ENCODE measurements around the gene FBP2.
"Not testable (repeated sequence)": the region's sequence is repeated elsewhere in the genome, so short reads cannot be mapped to it uniquely, and the experiment has no call there.

The FBP2 gene

GRCh38 chr9:94603259-94604160 is 9.9 kb upstream of the FBP2 start:
- peak; percentile 48 to 56 for DNase-seq

- DNase-seq, result no peak
Observed at GRCh38 chr9:94602666-94603065, 9.0 kb upstream of the FBP2 start.

- no peak for DNase-seq
Observed at GRCh38 chr9:94600715-94601114, 7.1 kb upstream of the FBP2 start.

- DNase-seq, result no peak
Observed at GRCh38 chr9:94600258-94600657, 6.6 kb upstream of the FBP2 start.

- DNase-seq, result no peak
Observed at GRCh38 chr9:94599102-94599501, 5.5 kb upstream of the FBP2 start.

GRCh38 chr9:94592683-94593082 is 941 bp downstream of the FBP2 start:
- DNase-seq, result not testable (repeated sequence)

- no peak for DNase-seq
Observed at GRCh38 chr9:94591876-94592275, 1.7 kb downstream of the FBP2 start.

- DNase-seq, result not testable (repeated sequence)
Observed at GRCh38 chr9:94591046-94591545, 2.5 kb downstream of the FBP2 start.

GRCh38 chr9:94588681-94589080 is 4.9 kb downstream of the FBP2 start:
- DNase-seq, result no peak

GRCh38 chr9:94586814-94587213 is 6.8 kb downstream of the FBP2 start:
- no peak for DNase-seq

GRCh38 chr9:94586316-94586715 is 7.3 kb downstream of the FBP2 start:
- no peak for DNase-seq

- DNase-seq, result no peak
Observed at GRCh38 chr9:94584555-94584954, 9.1 kb downstream of the FBP2 start.

GRCh38 chr9:94581728-94582127 is 11.9 kb downstream of the FBP2 start:
- DNase-seq, result no peak

GRCh38 chr9:94577571-94577970 is 16.1 kb downstream of the FBP2 start:
- DNase-seq, result no peak

- DNase-seq, result no peak
Observed at GRCh38 chr9:94577036-94577435, 16.6 kb downstream of the FBP2 start.

GRCh38 chr9:94576131-94576530 is 17.5 kb downstream of the FBP2 start:
- DNase-seq, result no peak

- DNase-seq, result no peak
Observed at GRCh38 chr9:94568972-94569712, 24.5 kb downstream of the FBP2 start.

GRCh38 chr9:94568250-94568889 is 25.3 kb downstream of the FBP2 start:
- no peak for DNase-seq

- no peak for DNase-seq
Observed at GRCh38 chr9:94567271-94567670, 26.4 kb downstream of the FBP2 start.

GRCh38 chr9:94566550-94566949 is 27.1 kb downstream of the FBP2 start:
- DNase-seq, result no peak

GRCh38 chr9:94564279-94564678 is 29.3 kb downstream of the FBP2 start:
- DNase-seq, result not testable (repeated sequence)

GRCh38 chr9:94563548-94563947 is 30.1 kb downstream of the FBP2 start:
- no peak for DNase-seq

- DNase-seq, result peak in 1 of 2 experiments; percentile 10
Observed at GRCh38 chr9:94560237-94560636, 33.4 kb downstream of the FBP2 start.

Measured in stimulated activated CD4-positive, alpha-beta T cell treated with anti-CD3 and anti-CD28 coated beads, Interleukin-4, amount 100 ng/mL, for 4 hours (primary cell).